SKM-1 (cell line): Measurements from ENCODE around the gene SINHCAF.

ENCODE experiments used
- DNase-seq: peaks from one replicate; lab custom pipeline; 2025; ENCODE audit not compliant: unreplicated experiment; lab: John Stamatoyannopoulos, UW

Gene SINHCAF

GRCh38 chr12:31234053-31234840 is 91.7 kb downstream of the SINHCAF start:
- DNase-seq, result no peak

GRCh38 chr12:31233061-31233730 is 92.8 kb downstream of the SINHCAF start:
- no peak for DNase-seq

GRCh38 chr12:31232361-31232965 is 93.5 kb downstream of the SINHCAF start:
- no peak for DNase-seq

- DNase-seq, result no peak
Measured at GRCh38 chr12:31231611-31232360, 94.2 kb downstream of the SINHCAF start.
